Kidney capillary endothelial cell (primary cell): ENCODE results near the gene SDR42E1.

Experiments used
- DNase-seq: peaks from one replicate; pipeline ENCODE4 v3.0.0-alpha.2; 2018; ENCODE audit warnings: low spot score

The SDR42E1 gene

GRCh38 chr16:82011199-82011641, at the start of gene SDR42E1:
SDR42E1 (minus strand) TSS chr16:82011470; CDS start chr16:82000858, 10,612 bp downstream.
- DNase-seq: no peak

GRCh38 chr16:82059983-82060421, 48.7 kb upstream of the SDR42E1 start:
- DNase-seq: no peak

- DNase-seq: no peak
Observed at GRCh38 chr16:82059161-82059982, 48.1 kb upstream of the SDR42E1 start.

GRCh38 chr16:82056550-82056896, 45.3 kb upstream of the SDR42E1 start:
- DNase-seq: no peak

- no peak for DNase-seq
Observed at GRCh38 chr16:82055728-82056549, 44.7 kb upstream of the SDR42E1 start.

GRCh38 chr16:82055117-82055516, 43.8 kb upstream of the SDR42E1 start:
- no peak for DNase-seq

- no peak for DNase-seq
Observed at GRCh38 chr16:82051656-82052055, 40.4 kb upstream of the SDR42E1 start.

GRCh38 chr16:82050909-82051357, 39.7 kb upstream of the SDR42E1 start:
- DNase-seq: no peak

- no peak for DNase-seq
Observed at GRCh38 chr16:82050506-82050905, 39.2 kb upstream of the SDR42E1 start.

- DNase-seq: no peak
Observed at GRCh38 chr16:82049484-82049883, 38.2 kb upstream of the SDR42E1 start.

GRCh38 chr16:82047787-82048186, 36.5 kb upstream of the SDR42E1 start:
- no peak for DNase-seq

GRCh38 chr16:82047374-82047773, 36.1 kb upstream of the SDR42E1 start:
- DNase-seq: no peak

- no peak for DNase-seq
Observed at GRCh38 chr16:82046941-82047340, 35.7 kb upstream of the SDR42E1 start.

- no peak for DNase-seq
Observed at GRCh38 chr16:82046541-82046940, 35.3 kb upstream of the SDR42E1 start.

- no peak for DNase-seq
Observed at GRCh38 chr16:82045465-82045864, 34.2 kb upstream of the SDR42E1 start.

- no peak for DNase-seq
Observed at GRCh38 chr16:82044585-82044911, 33.3 kb upstream of the SDR42E1 start.

- no peak for DNase-seq
Observed at GRCh38 chr16:82043680-82044584, 32.7 kb upstream of the SDR42E1 start.

GRCh38 chr16:82042846-82043245, 31.6 kb upstream of the SDR42E1 start:
- no peak for DNase-seq

- no peak for DNase-seq
Observed at GRCh38 chr16:82042144-82042543, 30.9 kb upstream of the SDR42E1 start.

- no peak for DNase-seq
Observed at GRCh38 chr16:82041542-82041941, 30.3 kb upstream of the SDR42E1 start.

- DNase-seq: no peak
Observed at GRCh38 chr16:82040296-82040695, 29.0 kb upstream of the SDR42E1 start.

- DNase-seq: no peak
Observed at GRCh38 chr16:82037666-82038065, 26.4 kb upstream of the SDR42E1 start.
